PC-9 (cell line): Measurements from ENCODE around the gene NELL1. TPM values are rescaled to one million over a fixed set of nuclear protein-coding genes. Genes with fewer than 3 reads are reported as not detected.

Experiments used
- BruUV-seq: library from RNA; stranded (reverse); fragments of 400-500 nt; replicated peaks from 2 replicates; lab custom pipeline; 2021; lab: Mats Ljungman, UMichigan
- CTCF ChIA-PET: fragments of 300-600 bp; sonication (Branson Sonifier 250); formaldehyde crosslinking; loops from one replicate; lab custom pipeline; 2022; ENCODE audit warnings: antibody characterized with exemption; lab: Charles Lee
- POLR2A ChIA-PET: fragments of 300-600 bp; sonication (Branson Sonifier 250); formaldehyde crosslinking; loops from one replicate; lab custom pipeline; 2022; ENCODE audit warnings: antibody characterized with exemption; ENCODE audit not compliant: unreplicated experiment; lab: Charles Lee
- DNase-seq, 2 experiments: peaks; one replicate each; pipeline versions ENCODE4 v3.0.0 to v3.0.0-alpha.2; 2015 to 2022; ENCODE audit warnings: mixed read lengths in 1 of 2
- H2AFZ ChIP-seq: fragments of 200-600 bp; sonication (generic); 2 replicates; pipeline ENCODE4 v1.8.1; 2017; ENCODE audit warnings: antibody characterized with exemption
- H3F3A ChIP-seq: fragments of 200-600 bp; sonication (generic); 2 replicates; pipeline ENCODE4 v1.8.1; 2017; ENCODE audit warnings: antibody characterized with exemption, mild to moderate bottlenecking, low read depth; ENCODE audit not compliant: insufficient read depth
- H3K27ac ChIP-seq: fragments of 200-600 bp; sonication (generic); 2 replicates; pipeline ENCODE4 v1.6.1; 2016; ENCODE audit warnings: mixed run types
- H3K27me3 ChIP-seq: fragments of 200-600 bp; sonication (generic); 2 replicates; pipeline ENCODE4 v1.6.1; 2016; ENCODE audit warnings: low read depth, mixed run types; ENCODE audit not compliant: insufficient read depth
- H3K36me3 ChIP-seq: fragments of 200-600 bp; sonication (generic); 2 replicates; pipeline ENCODE4 v1.6.1; 2016; ENCODE audit warnings: low read depth, mixed run types
- H3K4me1 ChIP-seq: fragments of 200-600 bp; sonication (generic); replicated peaks from 2 replicates; pipeline ENCODE4 v1.6.1; 2016; ENCODE audit warnings: mixed run types; ENCODE audit not compliant: insufficient read depth
- H3K4me2 ChIP-seq: fragments of 200-600 bp; sonication (generic); 2 replicates; pipeline ENCODE4 v1.6.1; 2017; ENCODE audit warnings: mixed run types
- H3K4me3 ChIP-seq: fragments of 200-600 bp; sonication (generic); 2 replicates; pipeline ENCODE4 v1.6.1; 2016; ENCODE audit warnings: mixed run types
- H3K79me2 ChIP-seq: fragments of 200-600 bp; sonication (generic); 2 replicates; pipeline ENCODE4 v1.6.1; 2017; ENCODE audit warnings: low read depth, mixed run types
- H3K9me2 ChIP-seq: fragments of 200-600 bp; sonication (generic); 2 replicates; pipeline ENCODE4 v1.8.1; 2017; ENCODE audit warnings: mild to moderate bottlenecking; ENCODE audit not compliant: insufficient read depth
- H3K9me3 ChIP-seq: fragments of 200-600 bp; sonication (generic); 2 replicates; pipeline ENCODE4 v1.8.1; 2016; ENCODE audit warnings: low read depth; ENCODE audit not compliant: insufficient read depth
- H4K20me1 ChIP-seq: fragments of 200-600 bp; sonication (generic); 2 replicates; pipeline ENCODE4 v1.8.1; 2017; ENCODE audit not compliant: insufficient read depth
- EZH2 ChIP-seq: fragments of 200-600 bp; sonication (generic); IDR thresholded peaks from 2 replicates; pipeline ENCODE4 v1.8.0; 2017; ENCODE audit warnings: antibody characterized with exemption, low read depth
- intact Hi-C: fragments of 100-400 bp; cut with micrococcal nuclease; formaldehyde crosslinking; loops from one replicate; pipeline ENCODE4 v1.10.0; 2022; ENCODE audit not compliant: unreplicated experiment
- total RNA-seq: library from RNA; stranded (reverse); gene quantifications from 2 replicates; pipeline ENCODE4 v1.2.3, GENCODE V29; 2021
- TF ChIP-seq, protein P1 (sequence below): fragments of 200-600 bp; sonication (generic); conservative IDR thresholded peaks from 2 replicates; pipeline ENCODE4 v1.6.1; 2017; ENCODE audit warnings: mixed run types, antibody characterized with exemption, mild to moderate bottlenecking, moderate library complexity

NELL1 gene
- total RNA-seq, 1 experiment from 2014 or later: not detected

DNA sequence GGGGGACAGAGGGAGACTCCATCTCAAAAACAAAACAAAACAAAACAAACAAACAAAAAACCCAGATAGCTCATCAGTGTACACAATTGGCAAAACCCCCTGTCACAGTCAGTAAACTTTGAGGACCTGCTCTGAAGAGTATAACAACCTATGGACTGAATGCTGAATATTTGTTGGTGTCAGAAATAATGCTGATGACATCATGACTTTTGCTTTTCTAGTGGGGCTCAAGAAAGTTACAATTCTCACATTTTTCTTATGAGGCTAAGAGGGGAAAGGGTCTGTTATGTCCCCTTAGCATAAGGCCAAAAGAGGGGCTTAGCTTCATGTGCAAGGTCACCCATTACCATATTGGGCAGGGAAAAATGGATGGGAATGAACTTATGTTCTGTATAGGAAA, 207.4 kb downstream of the NELL1 start:
- no peaks in the 10 kb centered on the region for H3K4me1 ChIP-seq
- no peaks in the 10 kb centered on the region for H4K20me1 ChIP-seq
- CTCF ChIA-PET: no interaction called here
- H2AFZ ChIP-seq: no peak overlapping the region
- no peak overlapping the region for H3K4me2 ChIP-seq
- H3K4me3 ChIP-seq: no peak overlapping the region
- no peaks in the 10 kb centered on the region for H3K9me2 ChIP-seq
- no TSS peak for BruUV-seq
- H3K36me3 ChIP-seq: no peaks in the 10 kb centered on the region
- POLR2A ChIA-PET: no interaction called here
- peaks cover 31% of the 10 kb centered on the region for H3K27me3 ChIP-seq
- no peak for DNase-seq
- no peak overlapping the region for H3K27ac ChIP-seq
- no peaks in the 10 kb centered on the region for H3K9me3 ChIP-seq
- no peak for TF ChIP-seq EZH2
- TF ChIP-seq, protein P1, sequence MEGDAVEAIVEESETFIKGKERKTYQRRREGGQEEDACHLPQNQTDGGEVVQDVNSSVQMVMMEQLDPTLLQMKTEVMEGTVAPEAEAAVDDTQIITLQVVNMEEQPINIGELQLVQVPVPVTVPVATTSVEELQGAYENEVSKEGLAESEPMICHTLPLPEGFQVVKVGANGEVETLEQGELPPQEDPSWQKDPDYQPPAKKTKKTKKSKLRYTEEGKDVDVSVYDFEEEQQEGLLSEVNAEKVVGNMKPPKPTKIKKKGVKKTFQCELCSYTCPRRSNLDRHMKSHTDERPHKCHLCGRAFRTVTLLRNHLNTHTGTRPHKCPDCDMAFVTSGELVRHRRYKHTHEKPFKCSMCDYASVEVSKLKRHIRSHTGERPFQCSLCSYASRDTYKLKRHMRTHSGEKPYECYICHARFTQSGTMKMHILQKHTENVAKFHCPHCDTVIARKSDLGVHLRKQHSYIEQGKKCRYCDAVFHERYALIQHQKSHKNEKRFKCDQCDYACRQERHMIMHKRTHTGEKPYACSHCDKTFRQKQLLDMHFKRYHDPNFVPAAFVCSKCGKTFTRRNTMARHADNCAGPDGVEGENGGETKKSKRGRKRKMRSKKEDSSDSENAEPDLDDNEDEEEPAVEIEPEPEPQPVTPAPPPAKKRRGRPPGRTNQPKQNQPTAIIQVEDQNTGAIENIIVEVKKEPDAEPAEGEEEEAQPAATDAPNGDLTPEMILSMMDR: no peak
- intact Hi-C loops: no loop called here
- no peaks in the 10 kb centered on the region for H3F3A ChIP-seq
- H3K79me2 ChIP-seq: no peaks in the 10 kb centered on the region

DNA sequence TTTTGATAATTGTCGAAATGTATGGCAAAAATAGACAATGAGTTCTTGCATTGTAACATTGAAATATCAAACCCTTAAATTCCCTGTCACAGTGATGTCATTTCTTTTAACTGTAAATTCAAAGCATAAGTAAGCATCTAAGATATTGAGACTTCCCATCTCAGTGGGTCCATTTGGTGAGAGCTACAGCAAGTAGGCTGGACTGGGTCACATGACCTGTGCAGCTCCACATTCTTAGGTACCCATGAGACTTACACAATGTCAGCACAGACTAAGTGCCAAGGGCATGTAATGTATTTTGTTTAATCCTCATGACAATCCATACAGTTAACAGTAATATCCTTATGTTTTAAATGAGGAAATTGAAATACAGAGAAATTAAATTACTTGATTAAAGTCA, 210.7 kb downstream of the NELL1 start:
- no peaks in the 10 kb centered on the region for H3K4me1 ChIP-seq
- peaks cover 31% of the 10 kb centered on the region for H3K27me3 ChIP-seq
- no peak overlapping the region for H3K27ac ChIP-seq
- no peaks in the 10 kb centered on the region for H3F3A ChIP-seq
- H3K79me2 ChIP-seq: no peaks in the 10 kb centered on the region
- no peaks in the 10 kb centered on the region for H4K20me1 ChIP-seq
- CTCF ChIA-PET: no interaction called here
- no peaks in the 10 kb centered on the region for H3K9me3 ChIP-seq
- no peaks in the 10 kb centered on the region for H3K36me3 ChIP-seq
- H3K9me2 ChIP-seq: no peaks in the 10 kb centered on the region
- H3K4me3 ChIP-seq: no peak overlapping the region
- no peak overlapping the region for H2AFZ ChIP-seq
- no peak for TF ChIP-seq EZH2
- TF ChIP-seq, protein P1: no peak
- BruUV-seq: no TSS peak
- POLR2A ChIA-PET: no interaction called here
- no peak for DNase-seq
- no peak overlapping the region for H3K4me2 ChIP-seq
- intact Hi-C loops: no loop called here

DNA sequence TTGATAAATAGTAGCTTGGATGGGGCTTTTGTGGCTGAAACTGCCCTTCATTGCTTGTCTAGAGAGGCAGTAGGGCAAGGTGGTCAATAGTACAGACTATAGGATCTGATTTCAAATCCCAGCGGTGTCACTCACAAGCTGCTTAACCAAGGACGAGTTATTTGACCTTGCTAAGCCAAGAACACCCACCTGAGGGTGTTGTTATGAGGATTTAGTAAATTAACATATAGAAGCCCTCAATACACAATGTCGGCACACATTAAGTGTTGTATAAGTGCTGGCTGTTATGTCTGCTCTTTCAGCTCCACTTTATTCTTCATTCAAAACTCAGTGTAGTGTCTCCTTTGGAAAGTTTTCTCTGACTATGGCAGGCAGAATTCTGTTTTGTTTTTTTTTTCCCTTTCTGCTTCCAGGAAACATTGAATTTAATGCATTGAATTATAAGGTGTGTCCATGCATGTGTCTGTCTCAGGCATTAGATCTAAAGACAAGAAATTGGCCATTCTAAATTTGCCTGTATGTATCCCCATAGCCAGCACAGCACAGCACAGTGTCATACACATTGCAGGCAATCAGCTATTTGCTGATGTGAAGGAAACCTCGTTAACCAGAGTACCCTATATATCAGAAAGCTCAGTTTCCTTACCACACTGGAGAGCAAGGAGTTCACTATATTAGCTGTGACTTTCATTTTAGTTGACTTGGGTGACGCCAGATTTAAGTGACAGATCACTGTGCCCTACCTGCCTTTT, 212.1 kb downstream of the NELL1 start:
- no peak overlapping the region for H3K4me2 ChIP-seq
- TF ChIP-seq, protein P1: no peak
- TF ChIP-seq EZH2: no peak
- H3F3A ChIP-seq: no peaks in the 10 kb centered on the region
- ChIA-PET POLR2A (no interaction called here), CTCF (no interaction called here)
- H3K27me3 ChIP-seq: peaks cover 26% of the 10 kb centered on the region; the same call in 1 of the 2 replicates
- intact Hi-C loops: no loop called here
- no peak overlapping the region for H3K27ac ChIP-seq
- H3K4me3 ChIP-seq: no peak overlapping the region
- DNase-seq: no peak
- H3K36me3 ChIP-seq: no peaks in the 10 kb centered on the region
- H3K79me2 ChIP-seq: no peaks in the 10 kb centered on the region
- no TSS peak for BruUV-seq
- no peaks in the 10 kb centered on the region for H3K9me2 ChIP-seq
- no peak overlapping the region for H2AFZ ChIP-seq
- no peaks in the 10 kb centered on the region for H3K4me1 ChIP-seq
- no peaks in the 10 kb centered on the region for H4K20me1 ChIP-seq
- H3K9me3 ChIP-seq: no peaks in the 10 kb centered on the region
